HEK293 (cell line): ENCODE measurements around the gene PIP5KL1.
A peak's percentile ranks its signal among the peaks of the same experiment; 100 is the strongest.

Source experiments
- CTCF ChIA-PET: fragments of 350-600 bp; formaldehyde crosslinking; extraction: SDS; loops from one replicate; lab custom pipeline; 2021; ENCODE audit warnings: antibody characterized with exemption; lab: Yijun Ruan, JAX
- POLR2A ChIA-PET: fragments of 300-600 bp; formaldehyde crosslinking; extraction: SDS; loops from one replicate; lab custom pipeline; 2020; ENCODE audit warnings: antibody characterized with exemption, inconsistent platforms; lab: Yijun Ruan, JAX
- H3K27ac ChIP-seq: fragments of 200-500 bp; sonication (Bioruptor generic); 2 replicates; pipeline ENCODE4 v1.5.1; 2014; ENCODE audit warnings: low read depth, low read length, control low read depth, inconsistent platforms; ENCODE audit errors: extremely low read depth
- H3K36me3 ChIP-seq, 2 experiments: fragments of 200-500 bp in 1 of 2; sonication (Bioruptor generic) in 1 of 2; 1 replicate in 1 of 2; 2 replicates in 1 of 2; pipeline ENCODE4 v1.5.1; 2014 to 2017; ENCODE audit warnings: inconsistent platforms in 2 of 2, low read length in 2 of 2; ENCODE audit not compliant: control insufficient read depth in 2 of 2, insufficient read depth in 1 of 2
- H3K4me1 ChIP-seq: fragments of 200-500 bp; sonication (Bioruptor generic); 2 replicates; pipeline ENCODE4 v1.5.1; 2014; ENCODE audit warnings: mild to moderate bottlenecking, low read length, inconsistent platforms; ENCODE audit not compliant: control insufficient read depth, insufficient read depth
- H3K4me3 ChIP-seq: 2 replicates; pipeline ENCODE4 v1.5.1; 2011; ENCODE audit warnings: low read depth, mild to moderate bottlenecking, control low read depth, low read length, moderate library complexity
- H3K9me3 ChIP-seq: fragments of 200-500 bp; sonication (Bioruptor generic); 2 replicates; pipeline ENCODE4 v1.5.1; 2014; ENCODE audit warnings: low read depth, low read length, inconsistent platforms; ENCODE audit not compliant: control insufficient read depth, insufficient read depth
- BCL11A ChIP-seq: fragments of 450-650 bp; formaldehyde crosslinking; IDR thresholded peaks from 2 replicates; pipeline ENCODE4 v1.5.1; 2016; ENCODE audit warnings: low read depth, missing biosample characterization, missing genetic modification characterization
- BCL11B ChIP-seq: fragments of 450-650 bp; formaldehyde crosslinking; IDR thresholded peaks from 2 replicates; pipeline ENCODE4 v1.5.1; 2016; ENCODE audit warnings: low read depth, missing biosample characterization, missing genetic modification characterization
- GFI1B ChIP-seq: fragments of 450-650 bp; formaldehyde crosslinking; IDR thresholded peaks from 2 replicates; pipeline ENCODE4 v1.5.1; 2016; ENCODE audit warnings: missing biosample characterization, missing genetic modification characterization
- HIC1 ChIP-seq: fragments of 450-650 bp; formaldehyde crosslinking; IDR thresholded peaks from 2 replicates; pipeline ENCODE4 v1.5.1; 2016; ENCODE audit warnings: missing biosample characterization, missing genetic modification characterization
- SETDB1 ChIP-seq: IDR thresholded peaks from one replicate; pipeline ENCODE4 v1.6.1; 2017; ENCODE audit warnings: mild to moderate bottlenecking, low read length, moderate library complexity, mixed read lengths; ENCODE audit not compliant: insufficient read length
- ZFHX2 ChIP-seq: fragments of 450-650 bp; formaldehyde crosslinking; conservative IDR thresholded peaks from 2 replicates; pipeline ENCODE4 v1.5.1; 2016; ENCODE audit warnings: missing biosample characterization, missing genetic modification characterization
- ZNF138 ChIP-seq: fragments of 450-650 bp; formaldehyde crosslinking; IDR thresholded peaks from 2 replicates; pipeline ENCODE4 v1.5.1; 2016; ENCODE audit warnings: missing biosample characterization, missing genetic modification characterization, borderline replicate concordance
- ZNF248 ChIP-seq: fragments of 450-650 bp; formaldehyde crosslinking; IDR thresholded peaks from 2 replicates; pipeline ENCODE4 v1.5.1; 2017; ENCODE audit warnings: missing biosample characterization, missing genetic modification characterization
- ZNF302 ChIP-seq: fragments of 450-650 bp; formaldehyde crosslinking; IDR thresholded peaks from 2 replicates; pipeline ENCODE4 v1.5.1; 2016; ENCODE audit warnings: missing biosample characterization, missing genetic modification characterization, low read depth
- ZNF335 ChIP-seq: fragments of 450-650 bp; formaldehyde crosslinking; conservative IDR thresholded peaks from 2 replicates; pipeline ENCODE4 v1.5.1; 2016; ENCODE audit warnings: missing biosample characterization, missing genetic modification characterization
- ZNF362 ChIP-seq: fragments of 450-650 bp; formaldehyde crosslinking; IDR thresholded peaks from 2 replicates; pipeline ENCODE4 v1.5.1; 2016; ENCODE audit warnings: missing biosample characterization, missing genetic modification characterization
- ZNF501 ChIP-seq: fragments of 450-650 bp; formaldehyde crosslinking; IDR thresholded peaks from 2 replicates; pipeline ENCODE4 v1.5.1; 2016; ENCODE audit warnings: missing biosample characterization, missing genetic modification characterization
- ZNF596 ChIP-seq: fragments of 450-650 bp; IDR thresholded peaks from 2 replicates; pipeline ENCODE4 v1.5.0; 2018; ENCODE audit warnings: missing biosample characterization, mild to moderate bottlenecking, missing genetic modification characterization, moderate library complexity
- ZNF785 ChIP-seq: fragments of 450-650 bp; formaldehyde crosslinking; IDR thresholded peaks from 2 replicates; pipeline ENCODE4 v1.5.1; 2016; ENCODE audit warnings: missing biosample characterization, missing genetic modification characterization
- ZXDB ChIP-seq: fragments of 450-650 bp; formaldehyde crosslinking; IDR thresholded peaks from 2 replicates; pipeline ENCODE4 v1.5.1; 2016; ENCODE audit warnings: missing biosample characterization, missing genetic modification characterization
- TF ChIP-seq, protein P1 (sequence below): sonication (generic); formaldehyde crosslinking; IDR thresholded peaks from 2 replicates; pipeline ENCODE4 v1.8.1; 2022; ENCODE audit warnings: mild to moderate bottlenecking, moderate library complexity, missing genetic modification reagents
- TF ChIP-seq, protein P2 (sequence below): fragments of 450-650 bp; formaldehyde crosslinking; IDR thresholded peaks from 2 replicates; pipeline ENCODE4 v1.5.1; 2016; ENCODE audit warnings: missing biosample characterization, missing genetic modification characterization, borderline replicate concordance
- TF ChIP-seq, protein P3 (sequence below): fragments of 450-650 bp; formaldehyde crosslinking; IDR thresholded peaks from 2 replicates; pipeline ENCODE4 v1.5.1; 2016; ENCODE audit warnings: missing biosample characterization, missing genetic modification characterization

PIP5KL1 gene

DNA sequence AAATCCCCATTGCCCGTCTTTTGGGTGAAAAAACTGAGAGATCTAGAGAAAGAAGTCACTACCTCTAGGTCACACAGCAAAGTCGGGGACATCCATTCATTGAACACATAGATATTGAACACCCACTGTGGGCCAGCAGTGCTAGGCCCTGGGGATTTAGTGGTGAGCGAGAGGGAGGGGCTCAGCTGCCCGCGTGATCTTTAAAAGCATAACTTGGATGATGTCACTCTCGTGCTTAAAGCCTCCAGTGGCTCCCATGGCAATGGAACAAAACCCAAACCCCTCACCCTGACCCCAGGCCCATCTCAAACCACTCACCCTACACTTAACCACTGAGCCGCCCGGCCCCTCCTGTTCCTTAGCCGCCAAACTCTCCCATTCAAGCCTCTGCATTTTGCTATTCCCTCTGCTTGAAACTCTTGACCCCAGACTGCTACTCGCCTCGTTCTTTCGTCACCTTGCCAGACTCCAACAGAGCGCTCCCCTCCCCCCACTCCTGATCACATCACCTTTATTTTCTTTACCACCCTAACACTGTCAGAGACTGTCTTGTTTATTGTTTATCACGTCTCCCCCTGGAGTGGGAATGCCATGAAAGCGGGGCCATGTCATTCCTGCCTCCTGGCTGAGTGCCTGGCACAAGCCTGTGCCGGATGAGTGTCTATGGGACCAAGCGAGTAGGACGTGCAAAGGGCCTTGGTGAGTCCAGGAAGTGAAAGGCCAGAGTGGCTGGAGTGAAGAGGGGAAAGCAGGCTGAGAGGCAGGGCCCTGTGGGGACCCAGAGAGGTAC is 710 bp upstream of the PIP5KL1 start (continued):
- TF ChIP-seq ZNF138 (tag by site-specific recombination) = no peak
- no peak for TF ChIP-seq ZNF362 (tag by site-specific recombination)

- H3K4me3 ChIP-seq = no peak overlapping the region
- TF ChIP-seq ZNF596 (tag by site-specific recombination) (no peak), ZFHX2 (tag by site-specific recombination) (peak; percentile 31; the same call in 1 of the 2 replicates)
- TF ChIP-seq, protein P1, sequence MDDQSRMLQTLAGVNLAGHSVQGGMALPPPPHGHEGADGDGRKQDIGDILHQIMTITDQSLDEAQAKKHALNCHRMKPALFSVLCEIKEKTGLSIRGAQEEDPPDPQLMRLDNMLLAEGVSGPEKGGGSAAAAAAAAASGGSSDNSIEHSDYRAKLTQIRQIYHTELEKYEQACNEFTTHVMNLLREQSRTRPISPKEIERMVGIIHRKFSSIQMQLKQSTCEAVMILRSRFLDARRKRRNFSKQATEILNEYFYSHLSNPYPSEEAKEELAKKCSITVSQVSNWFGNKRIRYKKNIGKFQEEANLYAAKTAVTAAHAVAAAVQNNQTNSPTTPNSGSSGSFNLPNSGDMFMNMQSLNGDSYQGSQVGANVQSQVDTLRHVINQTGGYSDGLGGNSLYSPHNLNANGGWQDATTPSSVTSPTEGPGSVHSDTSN (CRISPR knock-in tag) = 0 out of 2 replicates have a peak, but pooled peaks have one; percentile 0
- CTCF ChIA-PET = interaction anchor here (0.5 to 3.3 kb wide), 7 partner anchors 8 to 1443 kb away, joined by 3 to 24 read pairs (median 7); no protein-coding TSS in a partner anchor
These were observed 975 bp downstream of the PIP5KL1 start for GRCh38 chr9:127929625-127929979.

DNA sequence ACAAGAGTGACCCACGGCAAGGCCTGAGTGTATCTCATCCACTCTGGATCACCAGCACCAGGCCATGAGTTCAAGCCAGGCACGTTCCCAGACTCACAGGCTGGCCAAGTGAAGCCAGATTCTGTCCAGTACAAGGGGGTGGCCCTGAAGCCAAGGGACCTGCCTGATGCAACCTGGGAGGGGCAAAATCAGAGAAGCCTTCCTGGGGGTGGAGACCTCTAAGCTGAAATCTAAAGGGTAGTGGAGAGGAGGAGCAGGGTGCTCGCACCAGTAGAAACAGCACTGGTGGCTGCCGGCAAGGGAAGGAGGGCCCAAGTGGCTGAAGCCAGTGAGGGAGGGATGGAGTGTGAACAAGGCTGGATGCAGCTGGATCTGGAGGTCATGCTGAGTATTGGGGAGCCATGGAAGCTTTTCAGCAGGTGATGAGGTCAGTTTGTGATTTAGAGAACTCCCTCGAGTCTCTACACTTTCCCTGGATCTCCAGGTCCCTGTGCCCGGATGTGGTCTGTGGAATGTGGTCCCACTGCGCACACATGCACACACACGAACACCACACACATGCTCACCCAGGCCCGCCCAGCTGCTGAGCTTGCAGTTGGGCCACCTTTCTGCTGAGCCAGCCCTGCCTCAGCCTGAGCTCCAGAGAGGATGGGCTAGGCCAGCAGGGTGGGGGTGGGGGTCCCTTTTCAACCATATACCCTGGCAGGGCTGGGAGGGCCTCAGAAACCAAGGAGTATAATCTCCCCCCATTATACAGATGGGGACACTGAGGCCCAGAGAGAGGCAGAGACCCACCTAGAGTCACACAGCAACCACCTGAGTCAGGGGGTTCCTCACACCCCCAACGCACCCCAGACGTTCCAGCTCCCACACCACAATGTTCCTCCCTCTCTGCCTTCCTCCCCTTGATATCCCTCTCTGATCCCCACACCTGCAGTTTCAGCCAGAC is 1.6 kb downstream of the PIP5KL1 start:
- Histone ChIP-seq H3K9me3 (no peaks in the 10 kb centered on the region), H3K4me1 (0 out of 2 replicates have a peak, but pooled peaks cover 5% of the 10 kb centered on the region), H3K4me3 (no peak overlapping the region), H3K27ac (no peak overlapping the region), H3K36me3 (no peaks in the 10 kb centered on the region)
- ChIA-PET CTCF (interaction anchor here (0.5 to 3.3 kb wide), 6 partner anchors 14 to 509 kb away, joined by 3 to 24 read pairs (median 8); no protein-coding TSS in a partner anchor), POLR2A (interaction anchor here (0.7 to 2.0 kb wide), 4 partner anchors 8 to 138 kb away, joined by 3 to 6 read pairs (median 4); partner anchors contain the start of genes DPM2 and NAIF1)
- TF ChIP-seq, protein P2, sequence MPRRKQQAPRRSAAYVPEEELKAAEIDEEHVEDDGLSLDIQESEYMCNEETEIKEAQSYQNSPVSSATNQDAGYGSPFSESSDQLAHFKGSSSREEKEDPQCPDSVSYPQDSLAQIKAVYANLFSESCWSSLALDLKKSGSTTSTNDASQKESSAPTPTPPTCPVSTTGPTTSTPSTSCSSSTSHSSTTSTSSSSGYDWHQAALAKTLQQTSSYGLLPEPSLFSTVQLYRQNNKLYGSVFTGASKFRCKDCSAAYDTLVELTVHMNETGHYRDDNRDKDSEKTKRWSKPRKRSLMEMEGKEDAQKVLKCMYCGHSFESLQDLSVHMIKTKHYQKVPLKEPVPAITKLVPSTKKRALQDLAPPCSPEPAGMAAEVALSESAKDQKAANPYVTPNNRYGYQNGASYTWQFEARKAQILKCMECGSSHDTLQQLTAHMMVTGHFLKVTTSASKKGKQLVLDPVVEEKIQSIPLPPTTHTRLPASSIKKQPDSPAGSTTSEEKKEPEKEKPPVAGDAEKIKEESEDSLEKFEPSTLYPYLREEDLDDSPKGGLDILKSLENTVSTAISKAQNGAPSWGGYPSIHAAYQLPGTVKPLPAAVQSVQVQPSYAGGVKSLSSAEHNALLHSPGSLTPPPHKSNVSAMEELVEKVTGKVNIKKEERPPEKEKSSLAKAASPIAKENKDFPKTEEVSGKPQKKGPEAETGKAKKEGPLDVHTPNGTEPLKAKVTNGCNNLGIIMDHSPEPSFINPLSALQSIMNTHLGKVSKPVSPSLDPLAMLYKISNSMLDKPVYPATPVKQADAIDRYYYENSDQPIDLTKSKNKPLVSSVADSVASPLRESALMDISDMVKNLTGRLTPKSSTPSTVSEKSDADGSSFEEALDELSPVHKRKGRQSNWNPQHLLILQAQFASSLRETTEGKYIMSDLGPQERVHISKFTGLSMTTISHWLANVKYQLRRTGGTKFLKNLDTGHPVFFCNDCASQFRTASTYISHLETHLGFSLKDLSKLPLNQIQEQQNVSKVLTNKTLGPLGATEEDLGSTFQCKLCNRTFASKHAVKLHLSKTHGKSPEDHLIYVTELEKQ (tag by site-specific recombination) = no peak
- TF ChIP-seq ZXDB (no peak), SETDB1 (no peak), ZNF501 (tag by site-specific recombination) (no peak), BCL11B (tag by site-specific recombination) (no peak), ZNF335 (peak; percentile 30), ZNF785 (tag by site-specific recombination) (no peak), ZNF302 (tag by site-specific recombination) (no peak), GFI1B (tag by site-specific recombination) (no peak), ZNF248 (no peak), BCL11A (no peak), HIC1 (tag by site-specific recombination) (no peak)
- TF ChIP-seq, protein P3, sequence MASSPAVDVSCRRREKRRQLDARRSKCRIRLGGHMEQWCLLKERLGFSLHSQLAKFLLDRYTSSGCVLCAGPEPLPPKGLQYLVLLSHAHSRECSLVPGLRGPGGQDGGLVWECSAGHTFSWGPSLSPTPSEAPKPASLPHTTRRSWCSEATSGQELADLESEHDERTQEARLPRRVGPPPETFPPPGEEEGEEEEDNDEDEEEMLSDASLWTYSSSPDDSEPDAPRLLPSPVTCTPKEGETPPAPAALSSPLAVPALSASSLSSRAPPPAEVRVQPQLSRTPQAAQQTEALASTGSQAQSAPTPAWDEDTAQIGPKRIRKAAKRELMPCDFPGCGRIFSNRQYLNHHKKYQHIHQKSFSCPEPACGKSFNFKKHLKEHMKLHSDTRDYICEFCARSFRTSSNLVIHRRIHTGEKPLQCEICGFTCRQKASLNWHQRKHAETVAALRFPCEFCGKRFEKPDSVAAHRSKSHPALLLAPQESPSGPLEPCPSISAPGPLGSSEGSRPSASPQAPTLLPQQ (tag by site-specific recombination) = no peak

More at GRCh38 chr9:127929625-127929979, 975 bp downstream of the PIP5KL1 start:
- POLR2A ChIA-PET = interaction anchor here (1.1 to 2.0 kb wide), 2 partner anchors 13 to 105 kb away, joined by 5 read pairs; partner anchors contain the start of gene ST6GALNAC4
- H3K4me1 ChIP-seq = 0 out of 2 replicates have a peak, but pooled peaks cover 5% of the 10 kb centered on the region
- H3K27ac ChIP-seq = no peak overlapping the region
- peaks cover 0 to 4% of the 10 kb centered on the region in 2 experiments; a peak in 1 of 3 replicates for H3K36me3 ChIP-seq
- H3K9me3 ChIP-seq = no peaks in the 10 kb centered on the region
